SH-SY5Y (cell line): ENCODE results near the gene SYNDIG1.

Experiments
- GATA2 ChIP-seq: IDR thresholded peaks from 2 replicates; pipeline ENCODE4 v1.6.1; 2011; ENCODE audit warnings: mild to moderate bottlenecking, low read depth, low read length
- GATA3 ChIP-seq: IDR thresholded peaks from 2 replicates; pipeline ENCODE4 v1.6.1; 2011; ENCODE audit warnings: low read depth, mild to moderate bottlenecking, low read length, moderate library complexity

DNA sequence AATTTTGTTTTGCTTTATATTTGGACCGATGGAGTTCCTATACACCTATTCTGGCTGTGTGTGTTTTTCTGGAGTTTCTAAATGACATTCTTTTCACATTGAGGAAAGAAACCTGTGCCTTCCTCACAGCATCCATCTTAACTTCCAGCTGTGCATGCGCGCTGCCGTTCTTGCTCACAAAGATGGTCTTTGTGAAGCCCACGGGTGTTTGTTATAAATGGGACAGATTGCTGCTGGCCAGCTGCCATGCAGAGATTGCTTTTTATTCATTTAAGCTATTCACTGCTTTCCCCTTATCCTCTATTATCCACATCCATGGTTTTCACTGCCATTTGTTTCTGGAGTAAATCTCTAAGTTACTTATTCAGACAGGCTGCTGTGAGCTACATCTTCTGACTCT, 54.2 kb downstream of the SYNDIG1 start:
- TF ChIP-seq GATA2 (no peak), GATA3 (no peak)
